HEK293 (cell line): Measurements from ENCODE around the gene PIWIL1.
A peak's percentile ranks its signal among the peaks of the same experiment; 100 is the strongest.

ENCODE experiments used
- CTCF ChIA-PET: fragments of 350-600 bp; formaldehyde crosslinking; extraction: SDS; loops from one replicate; lab custom pipeline; 2021; ENCODE audit warnings: antibody characterized with exemption; lab: Yijun Ruan, JAX
- POLR2A ChIA-PET: fragments of 300-600 bp; formaldehyde crosslinking; extraction: SDS; loops from one replicate; lab custom pipeline; 2020; ENCODE audit warnings: antibody characterized with exemption, inconsistent platforms; lab: Yijun Ruan, JAX
- H3K27ac ChIP-seq: fragments of 200-500 bp; sonication (Bioruptor generic); 2 replicates; pipeline ENCODE4 v1.5.1; 2014; ENCODE audit warnings: low read depth, low read length, control low read depth, inconsistent platforms; ENCODE audit errors: extremely low read depth
- H3K36me3 ChIP-seq, 2 experiments: fragments of 200-500 bp in 1 of 2; sonication (Bioruptor generic) in 1 of 2; 1 replicate in 1 of 2; 2 replicates in 1 of 2; pipeline ENCODE4 v1.5.1; 2014 to 2017; ENCODE audit warnings: inconsistent platforms in 2 of 2, low read length in 2 of 2; ENCODE audit not compliant: control insufficient read depth in 2 of 2, insufficient read depth in 1 of 2
- H3K4me1 ChIP-seq: fragments of 200-500 bp; sonication (Bioruptor generic); 2 replicates; pipeline ENCODE4 v1.5.1; 2014; ENCODE audit warnings: mild to moderate bottlenecking, low read length, inconsistent platforms; ENCODE audit not compliant: control insufficient read depth, insufficient read depth
- H3K4me3 ChIP-seq: 2 replicates; pipeline ENCODE4 v1.5.1; 2011; ENCODE audit warnings: low read depth, mild to moderate bottlenecking, control low read depth, low read length, moderate library complexity
- H3K9me3 ChIP-seq: fragments of 200-500 bp; sonication (Bioruptor generic); 2 replicates; pipeline ENCODE4 v1.5.1; 2014; ENCODE audit warnings: low read depth, low read length, inconsistent platforms; ENCODE audit not compliant: control insufficient read depth, insufficient read depth
- BCL11A ChIP-seq: fragments of 450-650 bp; formaldehyde crosslinking; IDR thresholded peaks from 2 replicates; pipeline ENCODE4 v1.5.1; 2016; ENCODE audit warnings: low read depth, missing biosample characterization, missing genetic modification characterization
- GLIS1 ChIP-seq: fragments of 450-650 bp; formaldehyde crosslinking; IDR thresholded peaks from 2 replicates; pipeline ENCODE4 v1.5.1; 2016; ENCODE audit warnings: missing biosample characterization, missing genetic modification characterization
- HOXC10 ChIP-seq: sonication (generic); formaldehyde crosslinking; IDR thresholded peaks from 2 replicates; pipeline ENCODE4 v1.8.1; 2023; ENCODE audit warnings: mild to moderate bottlenecking, missing genetic modification reagents
- HOXD13 ChIP-seq: sonication (generic); formaldehyde crosslinking; IDR thresholded peaks from 2 replicates; pipeline ENCODE4 v1.8.0; 2022; ENCODE audit warnings: missing genetic modification reagents, borderline replicate concordance
- OSR2 ChIP-seq: fragments of 450-650 bp; formaldehyde crosslinking; IDR thresholded peaks from 2 replicates; pipeline ENCODE4 v1.5.1; 2016; ENCODE audit warnings: missing biosample characterization, missing genetic modification characterization
- PRDM2 ChIP-seq: fragments of 450-650 bp; formaldehyde crosslinking; IDR thresholded peaks from 2 replicates; pipeline ENCODE4 v1.5.1; 2016; ENCODE audit warnings: missing biosample characterization, missing genetic modification characterization, borderline replicate concordance
- SETDB1 ChIP-seq: IDR thresholded peaks from one replicate; pipeline ENCODE4 v1.6.1; 2017; ENCODE audit warnings: mild to moderate bottlenecking, low read length, moderate library complexity, mixed read lengths; ENCODE audit not compliant: insufficient read length
- TRIM28 ChIP-seq: IDR thresholded peaks from 2 replicates; pipeline ENCODE4 v1.6.1; 2011; ENCODE audit warnings: low read length, control low read depth, borderline replicate concordance
- TSHZ1 ChIP-seq: fragments of 450-650 bp; formaldehyde crosslinking; IDR thresholded peaks from 2 replicates; pipeline ENCODE4 v1.5.1; 2016; ENCODE audit warnings: missing biosample characterization, missing genetic modification characterization, borderline replicate concordance
- ZEB2 ChIP-seq: fragments of 450-650 bp; formaldehyde crosslinking; IDR thresholded peaks from 2 replicates; pipeline ENCODE4 v1.5.1; 2016; ENCODE audit warnings: missing biosample characterization, missing genetic modification characterization
- ZNF157 ChIP-seq: fragments of 450-650 bp; formaldehyde crosslinking; IDR thresholded peaks from 2 replicates; pipeline ENCODE4 v1.5.1; 2016; ENCODE audit warnings: missing biosample characterization, missing genetic modification characterization
- ZNF16 ChIP-seq: fragments of 450-650 bp; formaldehyde crosslinking; IDR thresholded peaks from 2 replicates; pipeline ENCODE4 v1.5.1; 2016; ENCODE audit warnings: low read depth, missing biosample characterization, missing genetic modification characterization
- ZNF24 ChIP-seq: fragments of 450-650 bp; formaldehyde crosslinking; IDR thresholded peaks from 2 replicates; pipeline ENCODE4 v1.5.1; 2016; ENCODE audit warnings: missing biosample characterization, missing genetic modification characterization
- ZNF292 ChIP-seq: fragments of 450-650 bp; formaldehyde crosslinking; IDR thresholded peaks from 2 replicates; pipeline ENCODE4 v1.5.1; 2016; ENCODE audit warnings: low read depth, missing biosample characterization, missing genetic modification characterization, borderline replicate concordance
- ZNF324 ChIP-seq: fragments of 450-650 bp; formaldehyde crosslinking; IDR thresholded peaks from 2 replicates; pipeline ENCODE4 v1.5.1; 2016; ENCODE audit warnings: missing biosample characterization, missing genetic modification characterization
- ZNF514 ChIP-seq: fragments of 450-650 bp; formaldehyde crosslinking; IDR thresholded peaks from 2 replicates; pipeline ENCODE4 v1.5.1; 2016; ENCODE audit warnings: missing biosample characterization, missing genetic modification characterization
- ZNF621 ChIP-seq: fragments of 450-650 bp; formaldehyde crosslinking; IDR thresholded peaks from 2 replicates; pipeline ENCODE4 v1.5.1; 2017; ENCODE audit warnings: missing biosample characterization, missing genetic modification characterization
- ZNF664 ChIP-seq: fragments of 450-650 bp; formaldehyde crosslinking; IDR thresholded peaks from 2 replicates; pipeline ENCODE4 v1.5.1; 2016; ENCODE audit warnings: missing biosample characterization, missing genetic modification characterization
- ZNF701 ChIP-seq: fragments of 450-650 bp; formaldehyde crosslinking; IDR thresholded peaks from 2 replicates; pipeline ENCODE4 v1.5.1; 2016; ENCODE audit warnings: missing biosample characterization, missing genetic modification characterization
- ZNF747 ChIP-seq: fragments of 450-650 bp; formaldehyde crosslinking; IDR thresholded peaks from 2 replicates; pipeline ENCODE4 v1.5.1; 2016; ENCODE audit warnings: missing biosample characterization, missing genetic modification characterization
- ZSCAN4 ChIP-seq: fragments of 450-650 bp; formaldehyde crosslinking; IDR thresholded peaks from 2 replicates; pipeline ENCODE4 v1.5.1; 2017; ENCODE audit warnings: missing biosample characterization, missing genetic modification characterization
- TF ChIP-seq, protein P1 (sequence below): fragments of 450-650 bp; formaldehyde crosslinking; IDR thresholded peaks from 2 replicates; pipeline ENCODE4 v1.5.1; 2017; ENCODE audit warnings: missing biosample characterization, missing genetic modification characterization

The PIWIL1 gene

DNA sequence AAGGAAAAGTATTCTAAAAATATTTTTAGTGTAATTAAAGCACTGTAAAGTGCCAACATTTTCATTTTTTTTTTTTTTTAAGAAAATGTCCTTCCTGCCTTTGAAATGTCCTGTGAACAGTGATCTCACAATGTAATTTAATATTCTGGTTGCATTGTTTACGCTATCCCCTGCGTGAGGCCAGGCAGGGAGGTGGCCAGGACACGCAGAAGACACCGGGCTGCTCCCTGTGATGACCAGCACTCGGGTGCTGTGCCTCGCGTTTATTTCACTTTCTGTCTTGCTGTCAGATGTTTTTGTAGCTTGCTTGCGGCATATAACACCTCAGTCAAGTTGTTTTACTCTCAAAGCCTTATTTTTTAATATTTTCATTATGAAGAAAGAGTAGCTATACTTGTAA lies 18.5 kb downstream of the PIWIL1 start:
- H3K4me1 ChIP-seq = no peaks in the 10 kb centered on the region
- H3K9me3 ChIP-seq = no peaks in the 10 kb centered on the region
- no peak overlapping the region for H3K27ac ChIP-seq
- TF ChIP-seq OSR2 (tag by site-specific recombination) (no peak), HOXC10 (CRISPR knock-in tag) (no peak), BCL11A (tag by site-specific recombination) (no peak), ZNF157 (tag by site-specific recombination) (no peak), ZNF292 (no peak), ZNF16 (no peak), ZSCAN4 (no peak), HOXD13 (CRISPR knock-in tag) (no peak), TRIM28 (no peak), ZNF664 (tag by site-specific recombination) (no peak), ZEB2 (tag by site-specific recombination) (no peak), ZNF621 (no peak), ZNF24 (tag by site-specific recombination) (no peak), TSHZ1 (tag by site-specific recombination) (no peak), GLIS1 (no peak)
- TF ChIP-seq, protein P1, sequence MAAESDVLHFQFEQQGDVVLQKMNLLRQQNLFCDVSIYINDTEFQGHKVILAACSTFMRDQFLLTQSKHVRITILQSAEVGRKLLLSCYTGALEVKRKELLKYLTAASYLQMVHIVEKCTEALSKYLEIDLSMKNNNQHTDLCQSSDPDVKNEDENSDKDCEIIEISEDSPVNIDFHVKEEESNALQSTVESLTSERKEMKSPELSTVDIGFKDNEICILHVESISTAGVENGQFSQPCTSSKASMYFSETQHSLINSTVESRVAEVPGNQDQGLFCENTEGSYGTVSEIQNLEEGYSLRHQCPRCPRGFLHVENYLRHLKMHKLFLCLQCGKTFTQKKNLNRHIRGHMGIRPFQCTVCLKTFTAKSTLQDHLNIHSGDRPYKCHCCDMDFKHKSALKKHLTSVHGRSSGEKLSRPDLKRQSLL (tag by site-specific recombination) = no peak
- TF ChIP-seq, all 188 proteins: peak for 0
- Histone ChIP-seq H3K4me3 (no peak overlapping the region), H3K36me3 (no peaks in the 10 kb centered on the region)
- ChIA-PET CTCF (interaction anchor here (2.1 kb wide), 1 partner anchor 21 kb away, joined by 5 read pairs; no protein-coding TSS in a partner anchor), POLR2A (no interaction called here)

DNA sequence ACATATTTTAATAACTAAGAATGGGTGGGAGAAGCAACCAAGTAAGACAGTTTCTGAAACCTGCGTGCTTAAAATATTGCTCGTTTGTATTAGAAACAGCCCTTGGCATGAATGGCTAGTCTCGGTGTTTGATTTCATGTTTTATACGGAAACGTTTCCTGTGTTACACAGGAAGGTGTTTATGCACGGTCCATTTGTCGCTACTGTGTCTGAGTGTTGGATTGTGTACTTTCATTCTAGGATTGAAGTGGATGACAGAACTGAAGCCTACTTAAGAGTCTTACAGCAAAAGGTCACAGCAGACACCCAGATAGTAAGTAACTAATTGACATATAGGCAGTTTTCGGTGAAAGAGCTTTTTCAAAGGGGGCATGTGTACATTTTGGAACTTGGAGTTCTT lies 19.6 kb downstream of the PIWIL1 start:
- H3K4me1 ChIP-seq = no peaks in the 10 kb centered on the region
- no peaks in the 10 kb centered on the region for H3K9me3 ChIP-seq
- H3K4me3 ChIP-seq = no peak overlapping the region
- ChIA-PET CTCF (interaction anchor here (0.6 kb wide), 1 partner anchor 559 kb away, joined by 4 read pairs; no protein-coding TSS in a partner anchor), POLR2A (no interaction called here)
- no peak overlapping the region for H3K27ac ChIP-seq
- TF ChIP-seq SETDB1 = peak; percentile 24
- TF ChIP-seq ZNF747 (tag by site-specific recombination) = no peak
- H3K36me3 ChIP-seq = no peaks in the 10 kb centered on the region

- CTCF ChIA-PET = no interaction called here
- TF ChIP-seq PRDM2 (tag by site-specific recombination) (no peak), ZNF514 (tag by site-specific recombination) (no peak), ZNF701 (no peak), ZNF324 (tag by site-specific recombination) (no peak)
Measured at GRCh38 chr12:130357729-130358330, 20.1 kb downstream of the PIWIL1 start.

More at GRCh38 chr12:130357729-130358330, 20.1 kb downstream of the PIWIL1 start:
- POLR2A ChIA-PET = no interaction called here
- no peak overlapping the region for H3K4me3 ChIP-seq
- H3K4me1 ChIP-seq = no peaks in the 10 kb centered on the region
- no peaks in the 10 kb centered on the region for H3K9me3 ChIP-seq
- no peak overlapping the region for H3K27ac ChIP-seq
- H3K36me3 ChIP-seq = no peaks in the 10 kb centered on the region
